H9 (cell line): ENCODE data around the gene SDK2. TPM values are rescaled to one million over a fixed set of nuclear protein-coding genes. Genes with fewer than 3 reads are reported as not detected.

Source experiments
- DNase-seq: peaks from one replicate; pipeline ENCODE4 v3.0.0-alpha.2; 2017
- H2AFZ ChIP-seq: one replicate; pipeline ENCODE4 v1.6.1; 2013; ENCODE audit warnings: mild to moderate bottlenecking, low read length, control low read depth, moderate library complexity
- H2AK5ac ChIP-seq: 2 replicates; pipeline ENCODE4 v1.6.1; 2013; ENCODE audit warnings: low read length, control low read depth, mixed read lengths; ENCODE audit not compliant: insufficient read length
- H2BK120ac ChIP-seq: one replicate; pipeline ENCODE4 v1.6.1; 2013; ENCODE audit warnings: low read depth, mild to moderate bottlenecking, low read length, control low read depth, inconsistent platforms; ENCODE audit not compliant: poor library complexity, severe bottlenecking
- H2BK12ac ChIP-seq: 2 replicates; pipeline ENCODE4 v1.6.1; 2013; ENCODE audit warnings: low read length, control low read depth, mixed read lengths, low read depth; ENCODE audit not compliant: insufficient read length
- H2BK15ac ChIP-seq: 2 replicates; pipeline ENCODE4 v1.6.1; 2013; ENCODE audit warnings: low read depth, low read length, control low read depth
- H2BK20ac ChIP-seq: one replicate; pipeline ENCODE4 v1.6.1; 2013; ENCODE audit warnings: low read depth, mild to moderate bottlenecking, low read length, control low read depth, inconsistent platforms; ENCODE audit not compliant: poor library complexity, severe bottlenecking
- H2BK5ac ChIP-seq: 2 replicates; pipeline ENCODE4 v1.6.1; 2013; ENCODE audit warnings: low read length, control low read depth, mixed read lengths; ENCODE audit not compliant: insufficient read length
- H3K14ac ChIP-seq: 2 replicates; pipeline ENCODE4 v1.6.1; 2013; ENCODE audit warnings: low read length, control low read depth; ENCODE audit not compliant: insufficient read depth
- H3K18ac ChIP-seq: 2 replicates; pipeline ENCODE4 v1.6.1; 2013; ENCODE audit warnings: low read depth, mild to moderate bottlenecking, mixed read lengths, low read length, control low read depth; ENCODE audit not compliant: insufficient read length
- H3K23ac ChIP-seq: 2 replicates; pipeline ENCODE4 v1.6.1; 2013; ENCODE audit warnings: low read length, control low read depth, mixed read lengths, low read depth; ENCODE audit not compliant: insufficient read length
- H3K23me2 ChIP-seq: 2 replicates; pipeline ENCODE4 v1.6.1; 2013; ENCODE audit warnings: low read depth, mild to moderate bottlenecking, mixed read lengths, low read length, control low read depth; ENCODE audit not compliant: insufficient read length, poor library complexity, severe bottlenecking
- H3K27ac ChIP-seq: 2 replicates; pipeline ENCODE4 v1.5.1; 2013; ENCODE audit warnings: low read length, control low read depth, mixed read lengths, low read depth; ENCODE audit not compliant: insufficient read length
- H3K27me3 ChIP-seq: 2 replicates; pipeline ENCODE4 v1.6.1; 2013; ENCODE audit warnings: low read length, control low read depth, inconsistent platforms; ENCODE audit not compliant: insufficient read depth
- H3K4ac ChIP-seq: 2 replicates; pipeline ENCODE4 v1.6.1; 2013; ENCODE audit warnings: low read depth, mild to moderate bottlenecking, control low read depth, inconsistent platforms, low read length, moderate library complexity
- H3K4me1 ChIP-seq: 2 replicates; pipeline ENCODE4 v1.6.1; 2013; ENCODE audit warnings: low read length, control low read depth, inconsistent platforms; ENCODE audit not compliant: insufficient read depth
- H3K4me2 ChIP-seq: 2 replicates; pipeline ENCODE4 v1.6.1; 2013; ENCODE audit warnings: low read length, control low read depth, mixed read lengths; ENCODE audit not compliant: insufficient read length, insufficient read depth
- H3K56ac ChIP-seq: 2 replicates; pipeline ENCODE4 v1.6.1; 2013; ENCODE audit warnings: low read depth, mild to moderate bottlenecking, mixed read lengths, low read length, control low read depth; ENCODE audit not compliant: insufficient read length
- H3K79me1 ChIP-seq: 2 replicates; pipeline ENCODE4 v1.6.1; 2013; ENCODE audit warnings: low read depth, mild to moderate bottlenecking, moderate library complexity, low read length, control low read depth, inconsistent platforms; ENCODE audit not compliant: insufficient read depth, poor library complexity, severe bottlenecking
- H3K79me2 ChIP-seq: 2 replicates; pipeline ENCODE4 v1.6.1; 2013; ENCODE audit warnings: low read length, control low read depth, inconsistent platforms; ENCODE audit not compliant: insufficient read depth
- H3K9ac ChIP-seq: 2 replicates; pipeline ENCODE4 v1.6.1; 2013; ENCODE audit warnings: low read length, control low read depth, mixed read lengths; ENCODE audit not compliant: insufficient read length; ENCODE audit errors: extremely low read depth
- H3K9me3 ChIP-seq: one replicate; pipeline ENCODE4 v1.6.1; 2013; ENCODE audit warnings: low read depth, low read length, inconsistent platforms; ENCODE audit not compliant: control insufficient read depth
- H3T11ph ChIP-seq: one replicate; pipeline ENCODE4 v1.6.1; 2013; ENCODE audit warnings: mild to moderate bottlenecking, low read length, control low read depth, inconsistent platforms
- H4K20me1 ChIP-seq: one replicate; pipeline ENCODE4 v1.6.1; 2013; ENCODE audit not compliant: control insufficient read depth, insufficient read length, insufficient read depth
- H4K5ac ChIP-seq: 2 replicates; pipeline ENCODE4 v1.6.1; 2013; ENCODE audit warnings: low read depth, mild to moderate bottlenecking, mixed read lengths, low read length, control low read depth; ENCODE audit not compliant: insufficient read length
- H4K8ac ChIP-seq: replicated peaks from 2 replicates; pipeline ENCODE4 v1.6.1; 2013; ENCODE audit warnings: low read length, control low read depth, mixed read lengths, low read depth; ENCODE audit not compliant: insufficient read length
- H4K91ac ChIP-seq: 2 replicates; pipeline ENCODE4 v1.6.1; 2013; ENCODE audit warnings: low read depth, mild to moderate bottlenecking, moderate library complexity, mixed read lengths, low read length, control low read depth; ENCODE audit not compliant: insufficient read length
- H3K27ac Mint-ChIP-seq, 3 experiments: 2 replicates in 2 of 3; 3 replicates in 1 of 3; pipeline ENCODE4 v1.8.0; 2020 to 2021; ENCODE audit warnings: mixed read lengths in 3 of 3, mild to moderate bottlenecking in 1 of 3, moderate library complexity in 1 of 3
- H3K27me3 Mint-ChIP-seq: 2 replicates; pipeline ENCODE4 v1.8.0; 2021; ENCODE audit warnings: low read depth, mild to moderate bottlenecking, moderate library complexity, mixed read lengths
- H3K36me3 Mint-ChIP-seq, 3 experiments: 2 replicates in 2 of 3; 3 replicates in 1 of 3; pipeline ENCODE4 v1.8.0; 2020 to 2021; ENCODE audit warnings: low read depth in 3 of 3, mixed read lengths in 3 of 3; ENCODE audit not compliant: insufficient read depth in 1 of 3
- H3K4me1 Mint-ChIP-seq, 2 experiments: 2 replicates each; pipeline ENCODE4 v1.8.0; 2020; ENCODE audit warnings: mixed read lengths in 2 of 2
- H3K4me3 Mint-ChIP-seq, 2 experiments: 2 replicates in 1 of 2; 3 replicates in 1 of 2; pipeline ENCODE4 v1.8.0; 2020 to 2021; ENCODE audit warnings: mild to moderate bottlenecking in 2 of 2, mixed read lengths in 2 of 2, moderate library complexity in 1 of 2
- H3K9me3 Mint-ChIP-seq, 2 experiments: 2 replicates in 1 of 2; 3 replicates in 1 of 2; pipeline ENCODE4 v1.8.0; 2020; ENCODE audit warnings: mild to moderate bottlenecking in 2 of 2, mixed read lengths in 2 of 2, moderate library complexity in 1 of 2
- CTCF ChIP-seq: fragments of 200-600 bp; sonication (generic); conservative IDR thresholded peaks from 3 replicates; pipeline ENCODE4 v1.8.0; 2021; ENCODE audit warnings: antibody characterized with exemption, mild to moderate bottlenecking
- WGBS: extraction: QIAGEN DNeasy Blood & Tissue Kit; methylation state at CpG from one replicate; pipeline ENCODE4 v1.1.7; 2013; ENCODE audit warnings: missing lambda C conversion rate, low lambda C conversion rate, mixed read lengths; ENCODE audit not compliant: insufficient read length; ENCODE audit errors: extremely low coverage; 5-methylcytosine and 5-hydroxymethylcytosine counted together
- total RNA-seq: library from RNA; stranded (reverse); gene quantifications from 2 replicates; pipeline ENCODE4 v1.2.1, GENCODE V29; 2021

The SDK2 gene
- total RNA-seq, 1 experiment from 2014 or later = 9.1 TPM

DNA sequence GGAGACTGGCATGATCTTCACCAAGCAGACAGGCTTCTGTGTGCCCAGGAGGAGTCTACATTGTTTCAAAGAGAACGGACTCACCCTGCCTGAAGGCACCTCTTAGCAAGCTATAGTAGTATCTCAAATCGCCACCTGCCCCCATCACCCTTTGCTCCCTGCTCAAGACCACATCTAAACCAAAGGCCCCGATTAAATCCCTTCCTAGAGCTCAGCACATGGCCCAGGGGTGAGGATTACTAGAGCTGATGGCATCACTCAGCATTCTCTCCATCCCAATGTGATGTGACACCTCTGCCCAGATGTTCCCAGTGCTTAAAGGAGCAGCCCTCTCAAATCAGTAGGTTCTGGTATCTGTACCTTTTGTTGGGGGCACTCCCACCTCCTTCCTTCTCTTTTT lies 324.5 kb downstream of the SDK2 start:
- H4K8ac ChIP-seq = no peak overlapping the region
- H3K27me3 ChIP-seq = no peaks in the 10 kb centered on the region
- H3K9me3 ChIP-seq = no peaks in the 10 kb centered on the region
- Mint-ChIP-seq H3K4me1 (peaks cover 32 to 35% of the 10 kb centered on the region in 2 experiments), H3K9me3 (0 out of 5 replicates have a peak, but pooled peaks cover 0 to 3% of the 10 kb centered on the region in 2 experiments), H3K4me3 (no peak overlapping the region), H3K27ac (no peak overlapping the region), H3K36me3 (no peaks in the 10 kb centered on the region), H3K27me3 (peaks cover 12% of the 10 kb centered on the region)
- H3K14ac ChIP-seq = no peak overlapping the region
- no peaks in the 10 kb centered on the region for H3K79me1 ChIP-seq
- TF ChIP-seq CTCF = no peak
- H3K4me1 ChIP-seq = peaks cover 4% of the 10 kb centered on the region; the same call in 1 of the 2 replicates
- no CpG with 5 or more reads among the region's 3 CpGs for WGBS
- H3T11ph ChIP-seq = no peak overlapping the region
- H4K91ac ChIP-seq = no peak overlapping the region
- no peak overlapping the region for H3K4me2 ChIP-seq
- H3K79me2 ChIP-seq = no peaks in the 10 kb centered on the region
- H2BK120ac ChIP-seq = no peak overlapping the region
- no peak overlapping the region for H4K5ac ChIP-seq
- no peak overlapping the region for H3K9ac ChIP-seq
- no peaks in the 10 kb centered on the region for H3K23me2 ChIP-seq
- H2BK5ac ChIP-seq = no peak overlapping the region
- H2BK12ac ChIP-seq = no peak overlapping the region
- no peak overlapping the region for H2BK20ac ChIP-seq
- H2AFZ ChIP-seq = no peak overlapping the region
- no peak overlapping the region for H3K23ac ChIP-seq
- H2BK15ac ChIP-seq = no peak overlapping the region
- H2AK5ac ChIP-seq = no peak overlapping the region
- no peak overlapping the region for H3K56ac ChIP-seq
- no peak overlapping the region for H3K18ac ChIP-seq
- H4K20me1 ChIP-seq = no peaks in the 10 kb centered on the region
- no peak overlapping the region for H3K4ac ChIP-seq
- no peak overlapping the region for H3K27ac ChIP-seq
- DNase-seq = no peak
